ENCODE data around the gene TECPR1. TPM values are rescaled to one million over a fixed set of nuclear protein-coding genes. Genes with fewer than 3 reads are reported as not detected.

TECPR1 gene
- total and polyA plus RNA-seq, 2 of the 4 experiments (the other 2 are of a cell fraction) = 11.5 to 14.7 TPM

- ChIA-PET CTCF (interaction anchor here (1.0 to 1.7 kb wide), 2 partner anchors 9 to 14 kb away, joined by 3 to 5 read pairs; no protein-coding TSS in a partner anchor), POLR2A (ENCODE audit: unreplicated experiment) (no interaction called here)
- in situ Hi-C loops (cut with MboI; ENCODE audit: low sequenced_read_pairs) = no loop called here
- Histone ChIP-seq H3K14ac (replicated peaks; ENCODE audit: low read depth, low read length) (no peak overlapping the region), H3K9me3 (ENCODE audit: control insufficient read depth, insufficient read depth, low read length) (no peaks in the 10 kb centered on the region), H3K4me3 (ENCODE audit: insufficient read depth, low read depth, low read length) (no peak overlapping the region), H3K4ac (ENCODE audit: low read depth, low read length) (no peak overlapping the region), H3K23ac (ENCODE audit: low read depth, low read length) (no peak overlapping the region), H3K4me2 (ENCODE audit: low read depth, low read length) (no peak overlapping the region), H3K9me1 (ENCODE audit: insufficient read depth, low read length) (peaks cover 6% of the 10 kb centered on the region; the same call in 1 of the 2 replicates), H2BK20ac (ENCODE audit: low read depth, low read length) (no peak overlapping the region), H4K91ac (ENCODE audit: insufficient read depth, low read depth, low read length) (no peak overlapping the region), H3K27ac (ENCODE audit: insufficient read depth, low read length) (no peak overlapping the region), H3K4me1 (ENCODE audit: control insufficient read depth, insufficient read depth, low read length) (no peaks in the 10 kb centered on the region; the same call in 1 of the 2 replicates), H3K56ac (ENCODE audit: extremely low read depth, insufficient read depth, low read length) (no peak overlapping the region), H3K18ac (ENCODE audit: low read depth, low read length) (no peak overlapping the region), H4K8ac (ENCODE audit: low read depth in 2 of 2, low read length in 2 of 2) (no peak overlapping the region), H2AFZ (replicated peaks; ENCODE audit: low read length, poor library complexity) (no peak overlapping the region), H3K27me3 (ENCODE audit: control insufficient read depth, insufficient read depth, low read length) (no peaks in the 10 kb centered on the region), H4K20me1 (ENCODE audit: insufficient read depth, low read length) (no peaks in the 10 kb centered on the region), H3K36me3 (ENCODE audit: control insufficient read depth, insufficient read depth, low read length) (peaks cover 11% of the 10 kb centered on the region; the same call in 1 of the 2 replicates), H2BK120ac (ENCODE audit: low read depth, low read length) (no peak overlapping the region), H3K79me1 (ENCODE audit: low read depth in 1 of 2, low read length in 2 of 2) (no peaks in the 10 kb centered on the region), H2BK15ac (ENCODE audit: low read depth, low read length) (no peak overlapping the region), H4K5ac (ENCODE audit: low read depth, low read length) (no peak overlapping the region), H2AK9ac (replicated peaks; ENCODE audit: low read depth, low read length, poor library complexity) (no peak overlapping the region), H2BK5ac (ENCODE audit: low read depth, low read length, poor library complexity, severe bottlenecking) (no peak overlapping the region), H2AK5ac (ENCODE audit: low read depth, low read length) (no peak overlapping the region), H3K9ac (ENCODE audit: low read depth, low read length) (no peak overlapping the region)
- DNase-seq (no peak), ATAC-seq (ENCODE audit: low read depth) (no peak)
- TF ChIP-seq RFX5 (IDR thresholded peaks at IDR 0.05; ENCODE audit: low read depth, low read length) (no peak), ELK1 (IDR thresholded peaks at IDR 0.05; ENCODE audit: borderline replicate concordance, low read depth, low read length) (no peak), RAD21 (IDR thresholded peaks at IDR 0.05; ENCODE audit: low read length) (no peak), MXI1 (IDR thresholded peaks at IDR 0.05; ENCODE audit: borderline replicate concordance, low read depth, low read length) (no peak), POLR2A (IDR thresholded peaks at IDR 0.05; ENCODE audit: low read depth, low read length) (no peak), BHLHE40 (IDR thresholded peaks at IDR 0.05; ENCODE audit: low read depth, low read length) (no peak), CHD1 (IDR thresholded peaks at IDR 0.05; ENCODE audit: low read depth, low read length) (no peak), RCOR1 (IDR thresholded peaks at IDR 0.05; ENCODE audit: insufficient replicate concordance, low read length) (no peak), MAZ (IDR thresholded peaks at IDR 0.05; ENCODE audit: borderline replicate concordance, low read depth, low read length) (no peak)
- 50% methylated on average over 1 of the region's 8 CpGs; no CpG with 5 or more reads in 1 of the 2 experiments for WGBS, 2 experiments (ENCODE audit: extremely low coverage in 2 of 2, insufficient read length in 1 of 2)
- dilution Hi-C loops (cut with HindIII; ENCODE audit: low sequenced_read_pairs, unreplicated experiment) = no loop called here
- BruUV-seq (replicated peaks) = no TSS peak
- intact Hi-C loops (cut with micrococcal nuclease) = no loop called here
Observed at GRCh38 chr7:98175260-98175940, 76.6 kb downstream of the TECPR1 start.

Data from IMR-90 (cell line).